Right atrium auricular region (tissue), 2 donors: Measurements from ENCODE around the gene TAMALIN. TPM values are rescaled to one million over a fixed set of nuclear protein-coding genes. Genes with fewer than 3 reads are reported as not detected.

Experiments used
- DNase-seq: peaks from one replicate; pipeline ENCODE4 v3.0.0-alpha.2; 2019; ENCODE audit warnings: low spot score
- H3K27ac ChIP-seq, 2 donors: fragments of 200-600 bp; sonication (generic); 1 replicate in 1 of 2; 2 replicates in 1 of 2; pipeline ENCODE4 v1.5.1; 2016 to 2019
- H3K27me3 ChIP-seq, 2 donors: fragments of 200-600 bp; sonication (generic); one replicate each; pipeline versions ENCODE4 v1.5.1 to v1.6.0; 2017 to 2019
- H3K36me3 ChIP-seq: fragments of 200-600 bp; sonication (generic); one replicate; pipeline ENCODE4 v1.5.1; 2016
- H3K4me1 ChIP-seq, 2 donors: fragments of 200-600 bp; sonication (generic); one replicate each; pipeline versions ENCODE4 v1.5.1 to v1.6.0; 2017 to 2019
- H3K4me3 ChIP-seq, 2 donors: fragments of 200-600 bp; sonication (generic); 1 replicate in 1 of 2; 2 replicates in 1 of 2; pipeline ENCODE4 v1.5.1; 2017 to 2019; ENCODE audit warnings: mild to moderate bottlenecking in 1 of 2, moderate library complexity in 1 of 2
- H3K9me3 ChIP-seq, 2 donors: fragments of 200-600 bp; sonication (generic); one replicate each; pipeline ENCODE4 v1.5.1; 2019
- total RNA-seq, 2 donors: library from RNA; depleted of rRNA; stranded (reverse); fragments of >200 nt; gene quantifications; one replicate each; pipeline ENCODE4 v1.1.0, GENCODE V29; 2016
- TF ChIP-seq, protein P1 (sequence below), 2 donors: fragments of 200-600 bp; sonication (generic); IDR thresholded peaks; one replicate each; pipeline ENCODE4 v1.5.1; 2019; ENCODE audit warnings: antibody characterized with exemption in 2 of 2

Gene TAMALIN
- total RNA-seq, 2 donors from 2014 or later, result 17.6 to 23.2 TPM

DNA sequence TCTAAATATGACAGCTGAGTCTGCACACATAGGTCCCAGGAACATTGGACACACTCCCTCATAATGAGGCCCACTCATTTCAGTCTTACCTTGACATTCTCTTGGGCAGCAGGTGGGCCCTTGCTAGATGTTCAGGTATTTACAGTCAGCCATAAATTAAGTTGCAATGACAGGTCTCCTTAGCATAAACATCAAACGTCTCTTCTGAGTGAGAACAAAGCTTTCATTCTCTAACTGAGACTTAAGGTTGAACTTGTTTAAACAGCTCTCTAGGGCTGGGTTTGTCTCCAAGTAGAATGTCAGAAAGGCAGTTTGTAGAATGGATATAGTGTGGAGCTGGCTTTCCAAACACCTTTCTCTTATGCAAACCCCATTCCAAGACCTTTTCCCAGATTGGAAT, 44.9 kb upstream of the TAMALIN start:
- no peak overlapping the region for H3K27ac ChIP-seq

DNA sequence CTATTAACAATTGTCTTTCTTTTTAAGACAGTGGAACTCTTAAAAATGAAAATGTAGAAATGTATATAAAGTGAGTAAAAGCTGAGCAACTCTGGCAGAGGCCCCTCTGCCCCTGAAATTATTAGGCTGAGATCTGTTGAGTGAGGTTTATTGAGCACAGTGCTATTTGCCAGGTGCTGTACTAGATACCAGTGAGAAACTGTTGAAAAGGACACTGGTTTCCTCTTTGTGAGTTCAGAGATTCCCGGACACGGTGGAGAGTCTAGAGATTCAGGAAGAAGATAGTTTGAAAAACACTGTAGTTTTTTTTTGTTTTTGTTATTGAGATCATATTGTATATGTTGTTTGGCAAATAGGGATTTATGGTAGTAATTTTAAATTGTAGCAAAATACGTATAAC, 44.0 kb upstream of the TAMALIN start:
- H3K9me3 ChIP-seq, result no peaks in the 10 kb centered on the region
- peaks cover 0 to 14% of the 10 kb centered on the region in 2 donors for H3K4me1 ChIP-seq
- H3K36me3 ChIP-seq, result peaks cover 5% of the 10 kb centered on the region
- DNase-seq, result no peak
- H3K4me3 ChIP-seq, result no peak overlapping the region
- TF ChIP-seq, protein P1, sequence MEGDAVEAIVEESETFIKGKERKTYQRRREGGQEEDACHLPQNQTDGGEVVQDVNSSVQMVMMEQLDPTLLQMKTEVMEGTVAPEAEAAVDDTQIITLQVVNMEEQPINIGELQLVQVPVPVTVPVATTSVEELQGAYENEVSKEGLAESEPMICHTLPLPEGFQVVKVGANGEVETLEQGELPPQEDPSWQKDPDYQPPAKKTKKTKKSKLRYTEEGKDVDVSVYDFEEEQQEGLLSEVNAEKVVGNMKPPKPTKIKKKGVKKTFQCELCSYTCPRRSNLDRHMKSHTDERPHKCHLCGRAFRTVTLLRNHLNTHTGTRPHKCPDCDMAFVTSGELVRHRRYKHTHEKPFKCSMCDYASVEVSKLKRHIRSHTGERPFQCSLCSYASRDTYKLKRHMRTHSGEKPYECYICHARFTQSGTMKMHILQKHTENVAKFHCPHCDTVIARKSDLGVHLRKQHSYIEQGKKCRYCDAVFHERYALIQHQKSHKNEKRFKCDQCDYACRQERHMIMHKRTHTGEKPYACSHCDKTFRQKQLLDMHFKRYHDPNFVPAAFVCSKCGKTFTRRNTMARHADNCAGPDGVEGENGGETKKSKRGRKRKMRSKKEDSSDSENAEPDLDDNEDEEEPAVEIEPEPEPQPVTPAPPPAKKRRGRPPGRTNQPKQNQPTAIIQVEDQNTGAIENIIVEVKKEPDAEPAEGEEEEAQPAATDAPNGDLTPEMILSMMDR (IDR thresholded peaks at IDR 0.05), result no peak
- H3K27me3 ChIP-seq, result no peaks in the 10 kb centered on the region
- H3K27ac ChIP-seq, result no peak overlapping the region

More for the DNA sequence above, 44.9 kb upstream of the TAMALIN start:
- Histone ChIP-seq H3K27me3 (no peaks in the 10 kb centered on the region), H3K9me3 (no peaks in the 10 kb centered on the region), H3K4me3 (no peak overlapping the region), H3K4me1 (peaks cover 0 to 14% of the 10 kb centered on the region in 2 donors), H3K36me3 (peaks cover 5% of the 10 kb centered on the region)
- no peak for DNase-seq
- TF ChIP-seq, protein P1 (IDR thresholded peaks at IDR 0.05), result no peak

DNA sequence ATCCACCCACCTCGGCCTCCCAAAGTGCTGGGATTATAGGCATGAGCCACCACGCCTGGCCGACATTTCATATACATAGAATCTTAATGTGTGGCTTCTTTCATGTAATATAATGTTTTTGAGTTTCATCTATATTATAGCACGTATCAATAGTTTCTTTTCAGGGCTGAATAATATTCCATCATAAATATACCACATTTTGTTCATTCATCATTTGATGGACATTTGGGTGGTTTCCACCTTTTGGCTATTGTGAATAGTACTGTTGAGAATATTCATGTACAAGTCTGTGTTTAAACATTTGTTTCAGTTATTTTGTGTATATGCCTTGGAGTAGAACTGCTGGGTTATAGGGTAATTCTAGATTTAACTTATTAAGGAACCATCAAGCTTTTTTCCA, 43.3 kb upstream of the TAMALIN start:
- TF ChIP-seq, protein P1 (IDR thresholded peaks at IDR 0.05), result no peak
- Histone ChIP-seq H3K9me3 (no peaks in the 10 kb centered on the region), H3K27ac (no peak overlapping the region), H3K27me3 (no peaks in the 10 kb centered on the region), H3K4me3 (no peak overlapping the region), H3K4me1 (peaks cover 0 to 14% of the 10 kb centered on the region in 2 donors), H3K36me3 (peaks cover 5% of the 10 kb centered on the region)
- DNase-seq, result no peak

DNA sequence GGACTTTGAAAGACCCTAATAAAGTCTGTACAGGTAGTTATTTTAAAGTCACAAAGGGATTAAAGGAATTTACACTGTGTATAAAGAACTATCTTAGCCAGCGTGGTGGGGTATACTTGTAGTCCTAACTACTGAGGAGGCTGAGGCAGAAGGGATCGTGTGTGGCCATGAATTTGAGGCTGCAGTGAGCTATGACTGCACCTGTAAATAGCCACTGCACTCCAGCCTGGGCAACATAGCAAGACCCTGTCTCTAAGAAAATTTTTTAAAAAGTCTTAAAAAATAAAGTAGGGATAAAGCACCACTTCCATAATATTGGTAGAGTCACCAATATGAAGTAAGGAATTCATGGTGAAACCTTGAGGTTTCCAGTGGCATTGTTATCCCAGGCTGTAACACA, 37.1 kb upstream of the TAMALIN start:
- no peak overlapping the region for H3K4me3 ChIP-seq

DNA sequence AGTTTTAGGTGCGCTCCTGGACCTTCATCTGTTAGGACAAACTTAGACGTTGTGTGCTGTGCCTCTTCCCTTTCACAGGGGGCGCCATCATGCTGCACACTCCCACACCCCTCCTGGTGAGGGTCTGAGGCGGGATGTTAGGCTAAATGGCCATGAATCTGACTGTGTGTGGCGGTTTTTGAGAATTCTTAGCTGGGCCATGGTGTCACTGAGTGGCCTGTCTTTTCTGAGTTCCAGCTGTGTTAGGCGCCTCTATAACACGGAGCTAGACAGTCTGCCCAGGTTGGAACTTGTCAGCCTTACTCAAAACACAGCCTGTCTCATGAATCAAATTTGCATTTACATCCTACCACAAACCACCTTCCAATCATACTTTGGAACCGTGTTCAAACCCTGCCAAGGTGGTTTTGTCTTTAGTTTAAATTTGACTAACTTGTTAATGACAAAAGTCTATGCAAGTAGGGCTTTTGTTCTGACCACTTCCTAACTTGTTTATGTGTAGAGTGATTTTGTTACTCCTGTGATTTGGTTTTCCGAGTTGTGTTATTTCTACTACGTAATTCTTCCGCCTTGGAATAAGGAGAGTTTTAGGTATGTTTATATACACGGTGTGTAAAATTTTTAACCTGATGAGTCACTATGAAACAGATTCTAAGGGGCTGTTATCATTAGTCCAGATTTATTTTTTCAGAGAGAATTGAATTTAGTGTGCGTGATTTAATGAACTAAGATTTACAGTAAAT, 35.7 kb upstream of the TAMALIN start:
- Histone ChIP-seq H3K27me3 (no peaks in the 10 kb centered on the region), H3K4me3 (no peak overlapping the region), H3K4me1 (peaks cover 6 to 29% of the 10 kb centered on the region in 2 donors), H3K36me3 (peaks cover 10% of the 10 kb centered on the region), H3K27ac (no peak overlapping the region), H3K9me3 (no peaks in the 10 kb centered on the region)
- no peak for DNase-seq
- TF ChIP-seq, protein P1 (IDR thresholded peaks at IDR 0.05), result peak in 1 of 2 donors; percentile 40

More for the DNA sequence above, 37.1 kb upstream of the TAMALIN start:
- DNase-seq, result no peak
- H3K27ac ChIP-seq, result no peak overlapping the region
- H3K27me3 ChIP-seq, result no peaks in the 10 kb centered on the region
- no peaks in the 10 kb centered on the region for H3K9me3 ChIP-seq
- H3K36me3 ChIP-seq, result no peaks in the 10 kb centered on the region
- H3K4me1 ChIP-seq, result peaks cover 6 to 27% of the 10 kb centered on the region in 2 donors
- TF ChIP-seq, protein P1 (IDR thresholded peaks at IDR 0.05), result no peak
